Brain microvascular endothelial cell (primary cell): ENCODE measurements around the gene PPIP5K1.
A peak's percentile ranks its signal among the peaks of the same experiment; 100 is the strongest.

Experiments used
- DNase-seq: peaks from one replicate; pipeline ENCODE4 v3.0.0-alpha.2; 2020
- H3K27ac ChIP-seq: fragments of 250-450 bp; sonication (Bioruptor Pico); 2 replicates; pipeline ENCODE4 v1.5.1; 2020; ENCODE audit warnings: mild to moderate bottlenecking, moderate library complexity
- H3K27me3 ChIP-seq: fragments of 250-450 bp; sonication (Bioruptor Pico); replicated peaks from 2 replicates; pipeline ENCODE4 v1.5.1; 2020; ENCODE audit warnings: mild to moderate bottlenecking
- H3K36me3 ChIP-seq: fragments of 250-450 bp; sonication (Bioruptor Pico); replicated peaks from 2 replicates; pipeline ENCODE4 v1.5.1; 2020; ENCODE audit warnings: mild to moderate bottlenecking
- H3K4me3 ChIP-seq: 2 replicates; pipeline ENCODE4 v1.5.1; 2011; ENCODE audit warnings: low read depth, mild to moderate bottlenecking, control low read depth, low read length, moderate library complexity
- CTCF ChIP-seq: IDR thresholded peaks from 2 replicates; pipeline ENCODE4 v1.5.1; 2011; ENCODE audit warnings: low read depth, mild to moderate bottlenecking, moderate library complexity, low read length, control low read depth, inconsistent platforms; ENCODE audit errors: missing control alignments
- in situ Hi-C: cut with HindIII; loops from 2 replicates; pipeline ENCODE4 v1.10.0; 2017; ENCODE audit warnings: low sequenced_read_pairs, low pct_ligation_motif_present

Gene PPIP5K1

GRCh38 chr15:43508421-43508820 lies 81.6 kb downstream of the PPIP5K1 start:
- no peak for DNase-seq
- Histone ChIP-seq H3K36me3 (no peaks in the 10 kb centered on the region), H3K27ac (no peak overlapping the region), H3K27me3 (no peaks in the 10 kb centered on the region), H3K4me3 (no peak overlapping the region)
- TF ChIP-seq CTCF: no peak
- in situ Hi-C loops: no loop called here

DNA sequence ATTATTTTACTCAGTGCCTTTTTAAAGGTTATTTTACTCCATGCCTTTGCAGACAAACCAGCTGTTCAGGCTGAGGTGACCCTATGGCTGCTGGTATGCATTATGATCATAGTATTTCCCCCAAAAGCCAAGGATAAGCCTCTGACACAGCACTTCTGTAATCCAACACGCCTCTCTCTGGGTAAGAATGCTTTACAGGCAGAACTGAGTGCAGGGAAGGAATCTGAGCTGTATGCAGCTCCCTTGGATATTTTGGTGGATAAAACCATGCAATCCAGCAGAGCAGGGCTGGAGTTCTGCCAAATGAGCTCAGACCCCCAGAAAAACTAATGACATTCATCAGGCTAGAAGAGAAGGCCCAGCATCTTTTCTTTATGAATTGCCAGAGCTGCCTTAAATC lies 84.3 kb downstream of the PPIP5K1 start:
- in situ Hi-C loops: no loop called here
- Histone ChIP-seq H3K4me3 (no peak overlapping the region), H3K27me3 (no peaks in the 10 kb centered on the region), H3K36me3 (no peaks in the 10 kb centered on the region), H3K27ac (no peak overlapping the region)
- peak; percentile 73 for DNase-seq
- TF ChIP-seq CTCF: no peak

GRCh38 chr15:43499635-43500034 lies 90.4 kb downstream of the PPIP5K1 start:
- no peak for TF ChIP-seq CTCF
- no peak overlapping the region for H3K27ac ChIP-seq
- no peaks in the 10 kb centered on the region for H3K27me3 ChIP-seq
- H3K36me3 ChIP-seq: no peaks in the 10 kb centered on the region
- DNase-seq: no peak
- in situ Hi-C loops: no loop called here
- H3K4me3 ChIP-seq: no peak overlapping the region

DNA sequence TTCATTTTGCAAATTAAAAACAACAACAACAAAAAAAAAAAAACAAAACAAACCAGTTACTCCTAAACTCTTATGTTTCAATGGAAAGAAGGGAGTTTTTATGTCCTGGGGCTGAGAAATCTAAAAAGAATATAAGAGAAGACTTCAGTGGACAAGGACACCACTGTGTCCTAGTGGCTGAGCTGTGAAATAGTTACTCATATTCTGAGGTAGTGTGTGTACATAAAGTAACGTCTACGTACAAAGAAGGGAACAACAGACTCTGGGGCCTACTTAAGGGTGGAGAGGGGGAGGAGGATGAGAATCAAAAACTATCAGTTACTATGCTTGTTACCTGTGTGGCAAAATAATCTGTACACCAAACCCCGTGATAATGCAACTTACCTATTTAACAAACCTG lies 91.0 kb downstream of the PPIP5K1 start:
- TF ChIP-seq CTCF: no peak
- Histone ChIP-seq H3K27ac (no peak overlapping the region), H3K27me3 (no peaks in the 10 kb centered on the region), H3K36me3 (no peaks in the 10 kb centered on the region), H3K4me3 (no peak overlapping the region)
- in situ Hi-C loops: no loop called here
- no peak for DNase-seq

- Histone ChIP-seq H3K27me3 (no peaks in the 10 kb centered on the region), H3K36me3 (peaks cover 8% of the 10 kb centered on the region), H3K4me3 (no peak overlapping the region), H3K27ac (no peak overlapping the region)
- DNase-seq: no peak
- in situ Hi-C loops: no loop called here
- TF ChIP-seq CTCF: no peak
These were observed 96.1 kb downstream of the PPIP5K1 start for GRCh38 chr15:43493703-43494472.
